Stomach (tissue), 9 donors: ENCODE data around the gene WDR86. TPM values are rescaled to one million over a fixed set of nuclear protein-coding genes. Genes with fewer than 3 reads are reported as not detected.

Source experiments
- DNase-seq, 2 donors: peaks; one replicate each; pipeline versions ENCODE4 v3.0.0 to v3.0.0-alpha.2; 2013 to 2019
- H3K27ac ChIP-seq, 5 donors: fragments of 200-600 bp in 4 of 5; sonication (generic) in 4 of 5; one replicate each; pipeline ENCODE4 v1.5.1; 2013 to 2019; ENCODE audit warnings: mild to moderate bottlenecking in 1 of 5, moderate library complexity in 1 of 5
- H3K27me3 ChIP-seq, 3 donors: fragments of 200-600 bp; sonication (generic); one replicate each; pipeline ENCODE4 v1.5.1; 2017 to 2019; ENCODE audit warnings: mixed run types in 1 of 3
- H3K36me3 ChIP-seq, 4 donors: fragments of 200-600 bp; sonication (generic); 1 replicate in 3 of 4; 2 replicates in 1 of 4; pipeline ENCODE4 v1.5.1; 2016 to 2019
- H3K4me1 ChIP-seq, 4 donors: fragments of 200-600 bp; sonication (generic); one replicate each; pipeline ENCODE4 v1.5.1; 2016 to 2019
- H3K4me3 ChIP-seq, 4 donors: fragments of 200-600 bp; sonication (generic) in 3 of 4; one replicate each; pipeline ENCODE4 v1.5.1; 2016 to 2019; ENCODE audit warnings: mild to moderate bottlenecking in 1 of 4
- H3K9me3 ChIP-seq, 4 donors: fragments of 200-600 bp; sonication (generic); one replicate each; pipeline ENCODE4 v1.5.1; 2016 to 2019
- CTCF ChIP-seq, 7 experiments: fragments of 450-650 bp in 4 of 7; fragments of 200-600 bp in 3 of 7; sonication (generic) in 3 of 7; IDR thresholded peaks; one replicate each; pipeline ENCODE4 v1.5.1; 2016 to 2019; ENCODE audit warnings: antibody characterized with exemption in 7 of 7, control low read depth in 2 of 7, mild to moderate bottlenecking in 1 of 7
- EP300 ChIP-seq: sonication (generic); formaldehyde crosslinking; IDR thresholded peaks from one replicate; pipeline ENCODE4 v1.6.1; 2017; ENCODE audit warnings: antibody characterized with exemption
- POLR2A ChIP-seq, 4 donors: fragments of 450-650 bp; IDR thresholded peaks; one replicate each; pipeline ENCODE4 v1.6.1; 2016; ENCODE audit warnings: antibody characterized with exemption in 4 of 4, control low read depth in 2 of 4, mild to moderate bottlenecking in 1 of 4, moderate library complexity in 1 of 4
- POLR2AphosphoS5 ChIP-seq, 3 donors: sonication (generic); formaldehyde crosslinking; IDR thresholded peaks; one replicate each; pipeline ENCODE4 v1.6.1; 2016; ENCODE audit warnings: antibody characterized with exemption in 3 of 3
- WGBS, 5 donors: extraction: QIAGEN DNeasy Blood & Tissue Kit in 3 of 5; methylation state at CpG; one replicate each; pipeline versions ENCODE4 v1.1.5 to v1.1.7; 2013 to 2018; 5-methylcytosine and 5-hydroxymethylcytosine counted together
- intact Hi-C: fragments of 100-400 bp; cut with DNase I; formaldehyde crosslinking; loops from one replicate; pipeline ENCODE4 v1.15.1; 2023; ENCODE audit warnings: low total_unique reads
- polyA plus RNA-seq, 3 donors: library from polyadenylated mRNA; stranded (reverse); fragments of 200-250 nt; gene quantifications; one replicate each; pipeline ENCODE4 v1.2.3, GENCODE V29; 2013
- total RNA-seq, 5 donors: library from RNA; depleted of rRNA; stranded (reverse); fragments of >200 nt; gene quantifications; one replicate each; pipeline versions ENCODE4 v1.1.0 to v1.2.3, GENCODE V29; 2014 to 2016
- donor health status: healthy with polysubstance abuse.
- donor health status: Bipolar disorder and iron deficiency.
- donor health status: healthy.

WDR86 gene
- total and polyA plus RNA-seq, 8 donors = 1.2 to 15.8 (median 5.2) TPM

DNA sequence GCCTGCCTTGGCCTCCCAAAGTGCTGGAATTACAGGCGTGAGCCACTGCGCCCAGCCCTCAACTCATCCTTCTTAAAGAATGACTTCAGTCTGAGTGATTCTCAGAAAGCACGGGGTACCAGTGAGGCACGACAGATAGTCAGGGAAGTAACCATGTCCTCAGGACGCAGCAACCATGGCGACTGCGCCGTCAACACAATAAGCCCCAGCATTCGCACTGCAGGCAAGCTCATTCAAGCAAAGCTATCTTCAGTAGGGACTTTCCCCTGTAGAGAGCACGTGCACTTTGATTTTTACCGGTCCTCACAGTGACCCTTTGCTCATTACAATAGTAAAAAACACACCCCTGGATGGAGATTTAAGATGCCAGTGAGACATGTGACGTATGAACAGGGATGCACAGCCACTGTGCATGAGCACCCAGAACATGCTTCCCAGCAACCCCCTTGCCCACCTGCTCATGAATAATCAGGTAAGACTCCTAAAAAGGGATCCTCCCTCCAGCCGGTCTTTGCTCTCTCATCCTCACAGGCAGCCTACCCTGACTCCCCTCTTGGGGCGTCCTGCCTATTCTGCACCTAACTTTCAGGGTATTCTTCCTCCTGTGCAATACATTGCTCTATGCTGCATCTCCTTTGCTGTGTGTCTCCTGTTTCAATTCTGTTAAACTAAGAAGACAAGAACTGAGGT, 9.1 kb downstream of the WDR86 start:
- 64 to 78% (median 70%) methylated on average over 11 to 14 of the region's 14 CpGs for WGBS, 5 donors
- no peak for DNase-seq
- H3K4me1 ChIP-seq = peaks cover 8 to 24% (median 10%) of the 10 kb centered on the region in 4 donors
- H3K4me3 ChIP-seq = no peak overlapping the region
- no peaks in the 10 kb centered on the region for H3K9me3 ChIP-seq
- TF ChIP-seq EP300 = no peak
- TF ChIP-seq CTCF (IDR thresholded peaks at IDR 0.05) = no peak
- TF ChIP-seq POLR2AphosphoS5 (IDR thresholded peaks at IDR 0.05) = no peak
- no peak for TF ChIP-seq POLR2A (IDR thresholded peaks at IDR 0.05)
- H3K36me3 ChIP-seq = no peaks in the 10 kb centered on the region
- intact Hi-C loops = no loop called here
- H3K27ac ChIP-seq = no peak overlapping the region
- peaks cover 0 to 10% (median 0%) of the 10 kb centered on the region in 3 donors for H3K27me3 ChIP-seq

DNA sequence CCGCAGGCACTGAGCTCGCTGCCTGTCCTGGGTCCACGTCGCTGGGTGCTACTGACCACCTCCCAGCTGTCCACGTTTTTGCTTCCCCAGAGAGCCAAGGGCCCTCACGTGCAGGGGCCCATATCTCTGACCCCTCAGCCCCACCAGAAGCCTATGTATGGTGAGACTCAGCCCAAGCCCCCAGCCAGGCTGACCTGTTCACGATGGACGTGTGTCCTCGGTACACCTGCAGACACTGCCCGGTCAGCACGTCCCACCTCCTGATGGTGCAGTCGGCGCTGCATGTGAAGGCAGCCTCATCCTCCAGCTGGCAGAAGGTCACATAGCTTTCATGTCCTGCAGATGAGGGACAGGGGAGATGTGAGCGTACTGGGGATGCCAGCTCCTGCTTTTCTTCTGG, 9.9 kb downstream of the WDR86 start:
- TF ChIP-seq POLR2A (IDR thresholded peaks at IDR 0.05) = no peak
- TF ChIP-seq EP300 = no peak
- no peak for TF ChIP-seq CTCF (IDR thresholded peaks at IDR 0.05)
- TF ChIP-seq POLR2AphosphoS5 (IDR thresholded peaks at IDR 0.05) = no peak
- no peak for DNase-seq
- H3K9me3 ChIP-seq = no peaks in the 10 kb centered on the region
- 86 to 88% (median 86%) methylated on average over 14 of the region's 14 CpGs for WGBS, 5 donors
- H3K27me3 ChIP-seq = peaks cover 0 to 14% (median 0%) of the 10 kb centered on the region in 3 donors
- intact Hi-C loops = no loop called here
- peaks cover 8 to 19% (median 10%) of the 10 kb centered on the region in 4 donors for H3K4me1 ChIP-seq
- no peak overlapping the region for H3K4me3 ChIP-seq
- no peaks in the 10 kb centered on the region for H3K36me3 ChIP-seq
- no peak overlapping the region for H3K27ac ChIP-seq

GRCh38 chr7:151399305-151399601, 10.6 kb downstream of the WDR86 start:
- Histone ChIP-seq H3K4me1 (peaks cover 2 to 12% (median 8%) of the 10 kb centered on the region in 4 donors), H3K27ac (no peak overlapping the region), H3K36me3 (no peaks in the 10 kb centered on the region), H3K9me3 (no peaks in the 10 kb centered on the region), H3K27me3 (peaks cover 0 to 17% (median 0%) of the 10 kb centered on the region in 3 donors), H3K4me3 (no peak overlapping the region)
- 90 to 94% (median 92%) methylated on average over 7 of the region's 7 CpGs for WGBS, 5 donors
- no peak for TF ChIP-seq POLR2A (IDR thresholded peaks at IDR 0.05)
- no peak for TF ChIP-seq CTCF (IDR thresholded peaks at IDR 0.05)
- no peak for TF ChIP-seq EP300
- no peak for TF ChIP-seq POLR2AphosphoS5 (IDR thresholded peaks at IDR 0.05)
- intact Hi-C loops = no loop called here
- DNase-seq = no peak

DNA sequence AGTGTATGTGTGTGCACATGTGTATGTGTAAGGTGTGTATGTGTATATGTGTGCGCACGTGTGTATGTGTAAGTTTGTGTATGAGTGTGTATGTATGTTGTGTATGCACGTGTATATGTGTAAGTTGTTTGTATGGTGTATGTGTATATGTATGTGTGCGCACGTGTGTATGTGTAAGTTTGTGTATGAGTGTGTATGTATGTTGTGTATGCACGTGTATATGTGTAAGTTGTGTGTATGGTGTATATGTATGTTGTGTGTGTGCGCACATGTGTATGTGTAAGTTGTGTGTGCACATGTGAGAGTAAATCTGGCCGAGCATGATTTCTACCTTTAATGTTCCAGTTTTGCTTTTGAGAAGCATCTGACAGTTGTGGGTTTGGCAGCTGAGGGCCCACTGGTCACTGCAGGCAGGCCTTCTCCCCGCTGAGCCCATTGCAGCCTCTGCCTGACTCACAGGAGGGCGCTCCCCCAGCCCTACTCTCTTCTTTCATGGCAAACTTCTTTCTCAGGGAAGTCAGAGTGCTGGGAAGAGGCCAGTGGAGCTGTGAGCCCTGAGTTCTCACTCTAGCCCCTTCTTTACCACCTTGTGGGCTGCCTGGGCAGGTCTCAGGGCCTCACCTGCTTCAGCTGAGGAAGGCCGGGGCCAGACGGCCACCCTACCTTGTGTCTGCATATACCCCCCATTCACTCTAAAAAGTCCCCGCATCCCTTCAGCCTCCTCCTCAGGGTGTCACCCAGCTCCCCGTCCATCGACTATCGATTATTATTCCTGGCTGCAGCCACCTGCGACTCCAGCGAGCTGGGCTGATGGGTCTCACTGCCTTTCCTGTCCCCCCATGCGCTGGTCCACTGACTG, 11.2 kb downstream of the WDR86 start:
- H3K36me3 ChIP-seq = no peaks in the 10 kb centered on the region
- WGBS, 5 donors = 89 to 93% (median 92%) methylated on average over 19 of the region's 19 CpGs
- H3K4me1 ChIP-seq = peaks cover 0 to 7% (median 2%) of the 10 kb centered on the region in 4 donors
- peaks cover 0 to 23% (median 0%) of the 10 kb centered on the region in 3 donors for H3K27me3 ChIP-seq
- H3K27ac ChIP-seq = no peak overlapping the region
- intact Hi-C loops = no loop called here
- H3K9me3 ChIP-seq = no peaks in the 10 kb centered on the region
- DNase-seq = no peak
- no peak for TF ChIP-seq EP300
- no peak for TF ChIP-seq POLR2A (IDR thresholded peaks at IDR 0.05)
- no peak for TF ChIP-seq CTCF (IDR thresholded peaks at IDR 0.05)
- no peak for TF ChIP-seq POLR2AphosphoS5 (IDR thresholded peaks at IDR 0.05)
- H3K4me3 ChIP-seq = no peak overlapping the region
